NCI-H2227 (cell line): Measurements from ENCODE around the gene ATP8B1.
"Not testable (repeated sequence)": the region's sequence is repeated elsewhere in the genome, so short reads cannot be mapped to it uniquely, and the experiment has no call there.

ENCODE experiments used
- DNase-seq: peaks from one replicate; lab custom pipeline; 2025; ENCODE audit not compliant: unreplicated experiment; lab: John Stamatoyannopoulos, UW

Gene ATP8B1

GRCh38 chr18:57771193-57771592, 31.9 kb downstream of the ATP8B1 start:
- no peak for DNase-seq

GRCh38 chr18:57768537-57769326, 34.4 kb downstream of the ATP8B1 start:
- no peak for DNase-seq

- DNase-seq: no peak
Measured at GRCh38 chr18:57767259-57768050, 35.7 kb downstream of the ATP8B1 start.

GRCh38 chr18:57764995-57765394, 38.1 kb downstream of the ATP8B1 start:
- DNase-seq: no peak

- no peak for DNase-seq
Measured at GRCh38 chr18:57764087-57764486, 39.0 kb downstream of the ATP8B1 start.

GRCh38 chr18:57762686-57763085, 40.4 kb downstream of the ATP8B1 start:
- no peak for DNase-seq

- no peak for DNase-seq
Measured at GRCh38 chr18:57759650-57760049, 43.5 kb downstream of the ATP8B1 start.

- no peak for DNase-seq
Measured at GRCh38 chr18:57755473-57756067, 47.5 kb downstream of the ATP8B1 start.

- DNase-seq: no peak
Measured at GRCh38 chr18:57754577-57755338, 48.4 kb downstream of the ATP8B1 start.

GRCh38 chr18:57753063-57753462, 50.1 kb downstream of the ATP8B1 start:
- DNase-seq: no peak

GRCh38 chr18:57749604-57749970, 53.5 kb downstream of the ATP8B1 start:
- DNase-seq: no peak

- no peak for DNase-seq
Measured at GRCh38 chr18:57748770-57749603, 54.1 kb downstream of the ATP8B1 start.

GRCh38 chr18:57747809-57748680, 55.1 kb downstream of the ATP8B1 start:
- DNase-seq: no peak

- DNase-seq: no peak
Measured at GRCh38 chr18:57744211-57744694, 58.9 kb downstream of the ATP8B1 start.

GRCh38 chr18:57743008-57743407, 60.1 kb downstream of the ATP8B1 start:
- no peak for DNase-seq

GRCh38 chr18:57741273-57741672, 61.8 kb downstream of the ATP8B1 start:
- no peak for DNase-seq

GRCh38 chr18:57738078-57738477, 65.0 kb downstream of the ATP8B1 start:
- DNase-seq: no peak

GRCh38 chr18:57737400-57738060, 65.6 kb downstream of the ATP8B1 start:
- DNase-seq: no peak

GRCh38 chr18:57735042-57735441, 68.1 kb downstream of the ATP8B1 start:
- DNase-seq: not testable (repeated sequence)
